ENCODE data around the gene HNF1A. TPM values are rescaled to one million over a fixed set of nuclear protein-coding genes. Genes with fewer than 3 reads are reported as not detected.

HNF1A gene
- total RNA-seq, 2 experiments from 2014 or later = not detected

GRCh38 chr12:120981407-120981941 is 3.1 kb downstream of the HNF1A start:
- POLR2A ChIA-PET = no interaction called here
- CTCF ChIA-PET = interaction anchor here (0.9 kb wide), 1 partner anchor 8 kb away, joined by 3 read pairs; no protein-coding TSS in a partner anchor

- ChIA-PET POLR2A (no interaction called here), CTCF (no interaction called here)
Measured at GRCh38 chr12:120982659-120983058, 4.3 kb downstream of the HNF1A start.

- CTCF ChIA-PET = interaction anchor here (0.5 to 1.1 kb wide), 3 partner anchors 12 to 125 kb away, joined by 3 to 5 read pairs (median 4); no protein-coding TSS in a partner anchor
- POLR2A ChIA-PET = interaction anchor here (0.6 kb wide), 1 partner anchor 253 kb away, joined by 3 read pairs; no protein-coding TSS in a partner anchor
Measured at GRCh38 chr12:120983759-120984158, 5.4 kb downstream of the HNF1A start.

GRCh38 chr12:120984351-120984898 is 6.1 kb downstream of the HNF1A start:
- ChIA-PET POLR2A (interaction anchor here (0.6 kb wide), 1 partner anchor 253 kb away, joined by 3 read pairs; no protein-coding TSS in a partner anchor), CTCF (interaction anchor here (0.7 to 1.1 kb wide), 2 partner anchors 13 to 75 kb away, joined by 4 to 5 read pairs; no protein-coding TSS in a partner anchor)

GRCh38 chr12:120988234-120988633 is 9.9 kb downstream of the HNF1A start:
- POLR2A ChIA-PET = no interaction called here
- CTCF ChIA-PET = no interaction called here

GRCh38 chr12:120988658-120989057 is 10.3 kb downstream of the HNF1A start:
- POLR2A ChIA-PET = no interaction called here

GRCh38 chr12:120989687-120990086 is 11.3 kb downstream of the HNF1A start:
- CTCF ChIA-PET = no interaction called here
- POLR2A ChIA-PET = no interaction called here

More at GRCh38 chr12:120988658-120989057, 10.3 kb downstream of the HNF1A start:
- CTCF ChIA-PET = no interaction called here

GRCh38 chr12:120990487-120991055 is 12.2 kb downstream of the HNF1A start:
- CTCF ChIA-PET = no interaction called here
- POLR2A ChIA-PET = no interaction called here

GRCh38 chr12:120991965-120992364 is 13.6 kb downstream of the HNF1A start:
- CTCF ChIA-PET = interaction anchor here (1.2 to 1.7 kb wide), 2 partner anchors 11 to 345 kb away, joined by 3 to 4 read pairs; no protein-coding TSS in a partner anchor

GRCh38 chr12:120992989-120993388 is 14.6 kb downstream of the HNF1A start:
- ChIA-PET POLR2A (no interaction called here), CTCF (interaction anchor here (1.2 to 1.7 kb wide), 2 partner anchors 12 to 346 kb away, joined by 3 to 4 read pairs; no protein-coding TSS in a partner anchor)

More at GRCh38 chr12:120991965-120992364, 13.6 kb downstream of the HNF1A start:
- POLR2A ChIA-PET = no interaction called here

- ChIA-PET CTCF (interaction anchor here (1.2 to 1.7 kb wide), 2 partner anchors 12 to 346 kb away, joined by 3 to 4 read pairs; no protein-coding TSS in a partner anchor), POLR2A (no interaction called here)
Measured at GRCh38 chr12:120993496-120993895, 15.2 kb downstream of the HNF1A start.

- CTCF ChIA-PET = no interaction called here
- POLR2A ChIA-PET = no interaction called here
Measured at GRCh38 chr12:120994059-120994458, 15.7 kb downstream of the HNF1A start.

- CTCF ChIA-PET = no interaction called here
Measured at GRCh38 chr12:120994589-120995337, 16.4 kb downstream of the HNF1A start.

GRCh38 chr12:120996133-120996746 is 17.9 kb downstream of the HNF1A start:
- POLR2A ChIA-PET = no interaction called here
- CTCF ChIA-PET = interaction anchor here (0.6 to 1.4 kb wide), 2 partner anchors 9 to 38 kb away, joined by 3 to 5 read pairs; no protein-coding TSS in a partner anchor

More at GRCh38 chr12:120994589-120995337, 16.4 kb downstream of the HNF1A start:
- POLR2A ChIA-PET = no interaction called here

GRCh38 chr12:120997448-120997847 is 19.1 kb downstream of the HNF1A start:
- ChIA-PET POLR2A (no interaction called here), CTCF (no interaction called here)

GRCh38 chr12:120998435-120998834 is 20.1 kb downstream of the HNF1A start:
- CTCF ChIA-PET = no interaction called here
- POLR2A ChIA-PET = no interaction called here

GRCh38 chr12:120999191-121000120 is 21.1 kb downstream of the HNF1A start:
- ChIA-PET CTCF (no interaction called here), POLR2A (no interaction called here)

- CTCF ChIA-PET = no interaction called here
Measured at GRCh38 chr12:121000530-121000929, 22.2 kb downstream of the HNF1A start.

GRCh38 chr12:121001060-121001459 is 22.7 kb downstream of the HNF1A start:
- CTCF ChIA-PET = interaction anchor here (0.6 to 0.9 kb wide), 3 partner anchors 12 to 448 kb away, joined by 3 to 4 read pairs (median 3); no protein-coding TSS in a partner anchor
- POLR2A ChIA-PET = interaction anchor here (0.5 kb wide), 1 partner anchor 1320 kb away, joined by 3 read pairs; no protein-coding TSS in a partner anchor

More at GRCh38 chr12:121000530-121000929, 22.2 kb downstream of the HNF1A start:
- POLR2A ChIA-PET = no interaction called here
